Measurements from ENCODE around the gene GNPTG. TPM values are rescaled to one million over a fixed set of nuclear protein-coding genes. Genes with fewer than 3 reads are reported as not detected.

The GNPTG gene
- polyA plus RNA-seq, 4 donors, result 54.1 to 76.1 (median 56.8) TPM

- DNase-seq (ENCODE audit: low read depth in 4 of 4, low spot score in 3 of 4), result no peak
Measured at GRCh38 chr16:1332618-1333148, 19.0 kb upstream of the GNPTG start.

- no peak for DNase-seq (ENCODE audit: low read depth in 4 of 4, low spot score in 3 of 4)
Measured at GRCh38 chr16:1333149-1333812, 18.4 kb upstream of the GNPTG start, which contains the start of gene BAIAP3. Gene BAIAP3 (plus strand): TSS chr16:1333645. CDS start chr16:1338550, 4,905 bp downstream.

GRCh38 chr16:1333854-1334700 lies 17.7 kb upstream of the GNPTG start:
- DNase-seq (ENCODE audit: low read depth in 4 of 4, low spot score in 3 of 4), result no peak

- no peak for DNase-seq (ENCODE audit: low read depth in 4 of 4, low spot score in 3 of 4)
Measured at GRCh38 chr16:1334739-1335138, 17.0 kb upstream of the GNPTG start.

GRCh38 chr16:1335211-1335971 lies 16.3 kb upstream of the GNPTG start:
- DNase-seq (ENCODE audit: low read depth in 4 of 4, low spot score in 3 of 4), result no peak

GRCh38 chr16:1335996-1336395 lies 15.7 kb upstream of the GNPTG start:
- DNase-seq (ENCODE audit: low read depth in 4 of 4, low spot score in 3 of 4), result no peak

GRCh38 chr16:1336619-1337018 lies 15.1 kb upstream of the GNPTG start:
- DNase-seq (ENCODE audit: low read depth in 4 of 4, low spot score in 3 of 4), result no peak

GRCh38 chr16:1337486-1337885 lies 14.2 kb upstream of the GNPTG start:
- no peak for DNase-seq (ENCODE audit: low read depth in 4 of 4, low spot score in 3 of 4)

GRCh38 chr16:1338119-1338730 lies 13.5 kb upstream of the GNPTG start:
- DNase-seq (ENCODE audit: low read depth in 4 of 4, low spot score in 3 of 4), result no peak

GRCh38 chr16:1338855-1339675 lies 12.7 kb upstream of the GNPTG start:
- DNase-seq (ENCODE audit: low read depth in 4 of 4, low spot score in 3 of 4), result no peak

GRCh38 chr16:1340730-1341494 lies 10.8 kb upstream of the GNPTG start:
- no peak for DNase-seq (ENCODE audit: low read depth in 4 of 4, low spot score in 3 of 4)

- DNase-seq (ENCODE audit: low read depth in 4 of 4, low spot score in 3 of 4), result no peak
Measured at GRCh38 chr16:1341495-1342420, 10.0 kb upstream of the GNPTG start.

GRCh38 chr16:1342526-1343427 lies 9.0 kb upstream of the GNPTG start:
- DNase-seq (ENCODE audit: low read depth in 4 of 4, low spot score in 3 of 4), result peak; percentile 75 to 86 (median 83)

GRCh38 chr16:1343428-1344242 lies 8.1 kb upstream of the GNPTG start:
- DNase-seq (ENCODE audit: low read depth in 4 of 4, low spot score in 3 of 4), result no peak

- DNase-seq (ENCODE audit: low read depth in 4 of 4, low spot score in 3 of 4), result no peak
Measured at GRCh38 chr16:1344499-1344898, 7.2 kb upstream of the GNPTG start.

GRCh38 chr16:1345087-1345486 lies 6.6 kb upstream of the GNPTG start:
- no peak for DNase-seq (ENCODE audit: low read depth in 4 of 4, low spot score in 3 of 4)

Data from left renal pelvis (tissue), 4 donors.